D721Med (cell line): ENCODE data around the gene SNX2.
A peak's percentile ranks its signal among the peaks of the same experiment; 100 is the strongest.

Experiments
- DNase-seq: peaks from one replicate; pipeline ENCODE4 v3.0.0; 2011; ENCODE audit warnings: low spot score; ENCODE audit not compliant: insufficient read length
- FAIRE-seq: peaks from 2 replicates; lab custom pipeline; 2011; peaks lifted over from hg19 to GRCh38; lab: Jason Lieb, UNC
- CTCF ChIP-seq: IDR thresholded peaks from 2 replicates; pipeline ENCODE4 v1.5.1; 2012; ENCODE audit warnings: mild to moderate bottlenecking, control low read depth; ENCODE audit not compliant: insufficient read depth; ENCODE audit errors: missing control alignments

Gene SNX2

GRCh38 chr5:122780296-122780695 lies 5.4 kb downstream of the SNX2 start:
- DNase-seq (no peak), FAIRE-seq (no peak)
- TF ChIP-seq CTCF, result no peak

GRCh38 chr5:122781465-122781864 lies 6.6 kb downstream of the SNX2 start:
- no peak for FAIRE-seq
- TF ChIP-seq CTCF, result no peak
- DNase-seq, result no peak

GRCh38 chr5:122785294-122785693 lies 10.4 kb downstream of the SNX2 start:
- no peak for TF ChIP-seq CTCF
- peak; percentile 16 for FAIRE-seq
- no peak for DNase-seq

GRCh38 chr5:122788371-122788770 lies 13.5 kb downstream of the SNX2 start:
- no peak for TF ChIP-seq CTCF
- no peak for DNase-seq
- no peak for FAIRE-seq

- TF ChIP-seq CTCF, result no peak
- no peak for FAIRE-seq
- no peak for DNase-seq
These were observed 14.1 kb downstream of the SNX2 start for GRCh38 chr5:122788996-122789395.

GRCh38 chr5:122789461-122790171 lies 14.7 kb downstream of the SNX2 start:
- DNase-seq (no peak), FAIRE-seq (no peak)
- TF ChIP-seq CTCF, result no peak

GRCh38 chr5:122790354-122791103 lies 15.6 kb downstream of the SNX2 start:
- no peak for TF ChIP-seq CTCF
- FAIRE-seq, result no peak
- DNase-seq, result no peak
